HG02870 (cell line): ENCODE results near the gene BTBD9.

ENCODE experiments used
- ATAC-seq: cut with Tn5 transposase; IDR thresholded peaks from one replicate; pipeline ENCODE4 v1.9.1; 2021; ENCODE audit warnings: mild to moderate bottlenecking, moderate library complexity; ENCODE audit not compliant: unreplicated experiment

The BTBD9 gene

GRCh38 chr6:38639498-38640215 lies at the start of gene BTBD9:
BTBD9 (minus strand) TSS chr6:38639929.
- peak; percentile 67 for ATAC-seq

- no peak for ATAC-seq
Measured at GRCh38 chr6:38688579-38689087, 48.9 kb upstream of the BTBD9 start.

- no peak for ATAC-seq
Measured at GRCh38 chr6:38687549-38687948, 47.8 kb upstream of the BTBD9 start.

- ATAC-seq: no peak
Measured at GRCh38 chr6:38687043-38687353, 47.3 kb upstream of the BTBD9 start.

GRCh38 chr6:38686270-38687042 lies 46.7 kb upstream of the BTBD9 start:
- no peak for ATAC-seq

- no peak for ATAC-seq
Measured at GRCh38 chr6:38684904-38685303, 45.2 kb upstream of the BTBD9 start.

GRCh38 chr6:38684237-38684636 lies 44.5 kb upstream of the BTBD9 start:
- ATAC-seq: no peak

GRCh38 chr6:38681850-38682249 lies 42.1 kb upstream of the BTBD9 start:
- no peak for ATAC-seq

GRCh38 chr6:38679668-38680067 lies 39.9 kb upstream of the BTBD9 start:
- ATAC-seq: no peak

- ATAC-seq: no peak
Measured at GRCh38 chr6:38678178-38678760, 38.5 kb upstream of the BTBD9 start.

GRCh38 chr6:38676974-38677544 lies 37.3 kb upstream of the BTBD9 start:
- ATAC-seq: no peak

- no peak for ATAC-seq
Measured at GRCh38 chr6:38676236-38676973, 36.7 kb upstream of the BTBD9 start.

- ATAC-seq: no peak
Measured at GRCh38 chr6:38673397-38674165, 33.9 kb upstream of the BTBD9 start.

- ATAC-seq: peak; percentile 71
Measured at GRCh38 chr6:38671885-38672467, 32.2 kb upstream of the BTBD9 start.

- ATAC-seq: no peak
Measured at GRCh38 chr6:38658418-38659167, 18.9 kb upstream of the BTBD9 start.

GRCh38 chr6:38656896-38657295 lies 17.2 kb upstream of the BTBD9 start:
- no peak for ATAC-seq

- ATAC-seq: no peak
Measured at GRCh38 chr6:38654263-38654662, 14.5 kb upstream of the BTBD9 start.

- no peak for ATAC-seq
Measured at GRCh38 chr6:38651121-38651784, 11.5 kb upstream of the BTBD9 start.
